Measurements from ENCODE around the gene GNG4. TPM values are rescaled to one million over a fixed set of nuclear protein-coding genes. Genes with fewer than 3 reads are reported as not detected.

Gene GNG4
- total and polyA plus RNA-seq, 3 donors from 2014 or later = 2.9 to 3.3 (median 3.2) TPM

DNA sequence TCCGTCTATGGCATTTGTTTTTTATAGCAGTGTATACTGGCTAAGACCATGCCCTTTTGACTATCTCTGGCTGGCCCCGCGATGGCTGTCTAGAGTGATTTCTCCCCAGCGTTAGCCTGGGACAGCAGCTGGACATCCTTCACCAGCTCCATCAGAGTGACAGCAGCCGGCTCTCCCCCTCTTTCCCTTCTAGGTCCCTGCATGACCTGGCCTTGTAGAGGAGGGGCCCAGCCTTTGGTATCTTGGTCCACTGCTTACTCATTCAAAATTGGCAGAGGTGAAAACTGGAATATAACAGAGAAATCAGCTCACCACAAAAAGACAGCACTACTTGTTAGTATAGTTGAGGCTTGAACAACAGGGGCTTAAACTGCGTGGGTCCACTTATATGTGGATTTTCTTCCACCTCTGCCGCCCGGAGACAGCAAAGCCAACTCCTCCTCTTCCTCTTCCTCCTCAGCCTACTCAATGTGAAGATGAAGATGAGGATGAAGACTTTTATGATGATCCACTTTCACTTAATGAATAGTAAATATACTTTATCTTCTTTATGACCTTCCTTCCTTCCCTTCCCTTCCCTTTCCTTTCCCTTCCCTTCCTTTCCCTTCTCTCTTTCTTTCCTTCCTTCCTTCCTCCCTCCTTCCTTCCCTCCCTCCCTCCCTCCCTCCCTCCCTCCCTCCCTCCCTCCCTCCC is 116.0 kb downstream of the GNG4 start:
- no peak overlapping the region for H3K4me3 ChIP-seq
- H3K4me1 ChIP-seq = no peaks in the 10 kb centered on the region
- H3K36me3 ChIP-seq (ENCODE audit: low read depth, missing control alignments) = no peaks in the 10 kb centered on the region
- no peaks in the 10 kb centered on the region for H3K27me3 ChIP-seq
- H3K27ac ChIP-seq = no peak overlapping the region
- 53 to 74% methylated on average over 8 of the region's 8 CpGs for WGBS, 2 donors
- intact Hi-C loops (cut with DNase I; ENCODE audit: low total_unique reads) = no loop called here
- H3K9me3 ChIP-seq = no peaks in the 10 kb centered on the region
- no peak for DNase-seq
- TF ChIP-seq POLR2A (IDR thresholded peaks at IDR 0.05) = no peak
- TF ChIP-seq, protein P1, sequence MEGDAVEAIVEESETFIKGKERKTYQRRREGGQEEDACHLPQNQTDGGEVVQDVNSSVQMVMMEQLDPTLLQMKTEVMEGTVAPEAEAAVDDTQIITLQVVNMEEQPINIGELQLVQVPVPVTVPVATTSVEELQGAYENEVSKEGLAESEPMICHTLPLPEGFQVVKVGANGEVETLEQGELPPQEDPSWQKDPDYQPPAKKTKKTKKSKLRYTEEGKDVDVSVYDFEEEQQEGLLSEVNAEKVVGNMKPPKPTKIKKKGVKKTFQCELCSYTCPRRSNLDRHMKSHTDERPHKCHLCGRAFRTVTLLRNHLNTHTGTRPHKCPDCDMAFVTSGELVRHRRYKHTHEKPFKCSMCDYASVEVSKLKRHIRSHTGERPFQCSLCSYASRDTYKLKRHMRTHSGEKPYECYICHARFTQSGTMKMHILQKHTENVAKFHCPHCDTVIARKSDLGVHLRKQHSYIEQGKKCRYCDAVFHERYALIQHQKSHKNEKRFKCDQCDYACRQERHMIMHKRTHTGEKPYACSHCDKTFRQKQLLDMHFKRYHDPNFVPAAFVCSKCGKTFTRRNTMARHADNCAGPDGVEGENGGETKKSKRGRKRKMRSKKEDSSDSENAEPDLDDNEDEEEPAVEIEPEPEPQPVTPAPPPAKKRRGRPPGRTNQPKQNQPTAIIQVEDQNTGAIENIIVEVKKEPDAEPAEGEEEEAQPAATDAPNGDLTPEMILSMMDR (IDR thresholded peaks at IDR 0.05) = no peak

DNA sequence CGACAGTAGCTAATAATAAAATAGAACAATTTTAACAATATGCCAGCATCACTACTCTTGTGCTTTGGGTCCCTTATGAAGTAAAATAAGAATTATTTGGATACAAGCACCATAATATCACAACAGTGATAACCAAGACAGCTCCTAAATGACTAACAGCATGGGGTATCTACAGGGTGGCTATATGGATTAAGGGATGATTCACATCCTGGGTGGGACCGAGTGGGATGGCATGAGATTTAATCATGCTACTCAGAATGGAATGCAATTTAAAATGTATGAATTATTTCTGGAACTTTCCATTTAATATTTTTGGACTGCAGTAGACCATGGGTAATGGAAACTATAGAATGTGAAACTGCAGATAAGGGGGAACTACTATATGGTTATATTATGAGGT is 117.2 kb downstream of the GNG4 start:
- intact Hi-C loops (cut with DNase I; ENCODE audit: low total_unique reads) = no loop called here
- WGBS, 2 donors = 66 to 92% methylated on average over 2 of the region's 2 CpGs
- Histone ChIP-seq H3K36me3 (ENCODE audit: low read depth, missing control alignments) (no peaks in the 10 kb centered on the region), H3K9me3 (no peaks in the 10 kb centered on the region), H3K4me3 (no peak overlapping the region), H3K27me3 (no peaks in the 10 kb centered on the region), H3K27ac (no peak overlapping the region), H3K4me1 (no peaks in the 10 kb centered on the region)
- no peak for DNase-seq
- TF ChIP-seq, protein P1 (IDR thresholded peaks at IDR 0.05) = no peak
- no peak for TF ChIP-seq POLR2A (IDR thresholded peaks at IDR 0.05)

DNA sequence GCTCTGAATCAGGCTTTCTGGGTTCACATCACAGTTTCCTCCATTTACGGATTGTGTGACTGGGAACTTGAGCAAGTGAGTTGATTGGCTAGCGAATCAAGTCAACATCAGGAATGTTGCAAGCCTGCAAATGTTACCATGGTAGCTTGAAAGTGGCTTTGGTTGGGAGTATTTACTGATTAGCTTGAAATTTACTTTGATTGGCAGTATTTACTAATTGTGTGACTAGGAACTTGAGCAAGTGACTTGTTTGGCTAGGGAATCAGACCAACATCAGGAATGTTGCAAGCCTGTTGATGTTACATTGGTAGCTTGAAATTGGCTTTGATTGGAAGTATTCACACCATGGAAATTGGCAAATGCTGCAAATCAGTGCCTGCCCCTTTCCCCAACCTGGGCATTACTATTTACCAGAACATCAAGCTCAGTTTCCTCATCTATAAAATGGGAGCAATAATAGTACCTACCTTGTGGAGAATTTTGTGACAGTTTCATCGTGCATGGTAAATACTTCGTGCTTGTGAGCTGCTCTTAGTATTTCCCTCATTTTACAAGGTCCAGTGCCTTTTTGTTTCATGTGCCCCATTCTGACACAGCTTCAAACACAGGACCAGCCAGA is 122.3 kb downstream of the GNG4 start:
- WGBS, 2 donors = 83 to 85% methylated on average over 4 of the region's 4 CpGs
- intact Hi-C loops (cut with DNase I; ENCODE audit: low total_unique reads) = no loop called here
- Histone ChIP-seq H3K27me3 (no peaks in the 10 kb centered on the region), H3K27ac (no peak overlapping the region), H3K4me1 (no peaks in the 10 kb centered on the region), H3K4me3 (no peak overlapping the region), H3K36me3 (ENCODE audit: low read depth, missing control alignments) (no peaks in the 10 kb centered on the region), H3K9me3 (no peaks in the 10 kb centered on the region)
- DNase-seq = no peak
- TF ChIP-seq, protein P1 (IDR thresholded peaks at IDR 0.05) = no peak
- TF ChIP-seq POLR2A (IDR thresholded peaks at IDR 0.05) = no peak

DNA sequence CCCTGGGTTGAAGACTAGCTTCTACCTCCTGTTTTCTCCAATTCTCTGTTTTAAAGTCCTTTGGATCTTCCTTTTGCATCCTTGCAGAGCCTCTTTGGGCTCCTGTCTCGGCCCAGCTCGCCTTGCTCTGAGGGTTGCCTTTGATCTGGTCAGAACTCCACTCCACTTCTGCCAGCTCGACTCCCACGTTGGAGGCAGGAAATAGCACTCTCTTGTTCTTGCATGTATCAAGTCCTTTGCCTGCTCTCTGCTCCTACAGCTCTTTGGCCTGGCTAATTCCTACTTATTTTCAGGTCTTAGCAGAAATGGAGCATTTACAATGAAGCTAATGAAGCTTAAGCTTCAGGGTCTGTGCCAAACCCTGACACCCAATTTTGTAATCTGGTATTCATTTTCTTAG is 124.3 kb downstream of the GNG4 start:
- TF ChIP-seq, protein P1 (IDR thresholded peaks at IDR 0.05) = no peak
- TF ChIP-seq POLR2A (IDR thresholded peaks at IDR 0.05) = no peak
- Histone ChIP-seq H3K4me1 (no peaks in the 10 kb centered on the region), H3K27ac (no peak overlapping the region), H3K9me3 (no peaks in the 10 kb centered on the region), H3K4me3 (no peak overlapping the region), H3K36me3 (ENCODE audit: low read depth, missing control alignments) (no peaks in the 10 kb centered on the region), H3K27me3 (no peaks in the 10 kb centered on the region)
- WGBS, 2 donors = 35 to 46% methylated on average over 4 of the region's 4 CpGs
- intact Hi-C loops (cut with DNase I; ENCODE audit: low total_unique reads) = no loop called here
- peak; percentile 55 for DNase-seq
